Embryonic facial prominence (tissue), 1 donor: ENCODE data around the gene HCFC1.

ENCODE experiments used
- DNase-seq: peaks from one replicate; pipeline ENCODE4 v3.0.0-alpha.2; 2016; ENCODE audit errors: extremely low spot score

Gene HCFC1

GRCh38 chrX:153924149-153924861, 47.3 kb downstream of the HCFC1 start:
- DNase-seq = no peak

GRCh38 chrX:153922932-153923857, 48.4 kb downstream of the HCFC1 start:
- DNase-seq = no peak

- DNase-seq = no peak
Measured at GRCh38 chrX:153921511-153922446, 49.8 kb downstream of the HCFC1 start.

GRCh38 chrX:153921070-153921469, 50.5 kb downstream of the HCFC1 start:
- no peak for DNase-seq

- DNase-seq = no peak
Measured at GRCh38 chrX:153920546-153920945, 51.1 kb downstream of the HCFC1 start.

GRCh38 chrX:153919281-153919680, 52.3 kb downstream of the HCFC1 start:
- no peak for DNase-seq

GRCh38 chrX:153917869-153918268, 53.7 kb downstream of the HCFC1 start:
- no peak for DNase-seq

- DNase-seq = no peak
Measured at GRCh38 chrX:153913701-153914100, 57.9 kb downstream of the HCFC1 start.

GRCh38 chrX:153913211-153913610, 58.4 kb downstream of the HCFC1 start:
- DNase-seq = no peak

- DNase-seq = no peak
Measured at GRCh38 chrX:153911798-153912197, 59.8 kb downstream of the HCFC1 start.

GRCh38 chrX:153910446-153910845, 61.2 kb downstream of the HCFC1 start:
- no peak for DNase-seq

GRCh38 chrX:153909980-153910360, 61.6 kb downstream of the HCFC1 start:
- DNase-seq = no peak

GRCh38 chrX:153909024-153909979, 62.3 kb downstream of the HCFC1 start:
- no peak for DNase-seq

- no peak for DNase-seq
Measured at GRCh38 chrX:153908219-153908860, 63.3 kb downstream of the HCFC1 start.

GRCh38 chrX:153907456-153907855, 64.2 kb downstream of the HCFC1 start:
- no peak for DNase-seq

GRCh38 chrX:153906126-153906917, 65.3 kb downstream of the HCFC1 start:
- no peak for DNase-seq

GRCh38 chrX:153905481-153906095, 66.0 kb downstream of the HCFC1 start:
- DNase-seq = no peak

- no peak for DNase-seq
Measured at GRCh38 chrX:153903991-153904957, 67.3 kb downstream of the HCFC1 start, which contains the start of gene AVPR2. AVPR2 (plus strand) TSS chrX:153904673; CDS start chrX:153905146, 473 bp downstream.
